NCI-H1417 treated with DMSO at 0.1 percent for 48 hours (cell line): ENCODE results near the gene GALR2.
"Not testable (repeated sequence)": the region's sequence is repeated elsewhere in the genome, so short reads cannot be mapped to it uniquely, and the experiment has no call there.

Experiments used
- DNase-seq: peaks from one replicate; lab custom pipeline; 2025; lab: John Stamatoyannopoulos, UW

Gene GALR2, protein sequence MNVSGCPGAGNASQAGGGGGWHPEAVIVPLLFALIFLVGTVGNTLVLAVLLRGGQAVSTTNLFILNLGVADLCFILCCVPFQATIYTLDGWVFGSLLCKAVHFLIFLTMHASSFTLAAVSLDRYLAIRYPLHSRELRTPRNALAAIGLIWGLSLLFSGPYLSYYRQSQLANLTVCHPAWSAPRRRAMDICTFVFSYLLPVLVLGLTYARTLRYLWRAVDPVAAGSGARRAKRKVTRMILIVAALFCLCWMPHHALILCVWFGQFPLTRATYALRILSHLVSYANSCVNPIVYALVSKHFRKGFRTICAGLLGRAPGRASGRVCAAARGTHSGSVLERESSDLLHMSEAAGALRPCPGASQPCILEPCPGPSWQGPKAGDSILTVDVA

DNA sequence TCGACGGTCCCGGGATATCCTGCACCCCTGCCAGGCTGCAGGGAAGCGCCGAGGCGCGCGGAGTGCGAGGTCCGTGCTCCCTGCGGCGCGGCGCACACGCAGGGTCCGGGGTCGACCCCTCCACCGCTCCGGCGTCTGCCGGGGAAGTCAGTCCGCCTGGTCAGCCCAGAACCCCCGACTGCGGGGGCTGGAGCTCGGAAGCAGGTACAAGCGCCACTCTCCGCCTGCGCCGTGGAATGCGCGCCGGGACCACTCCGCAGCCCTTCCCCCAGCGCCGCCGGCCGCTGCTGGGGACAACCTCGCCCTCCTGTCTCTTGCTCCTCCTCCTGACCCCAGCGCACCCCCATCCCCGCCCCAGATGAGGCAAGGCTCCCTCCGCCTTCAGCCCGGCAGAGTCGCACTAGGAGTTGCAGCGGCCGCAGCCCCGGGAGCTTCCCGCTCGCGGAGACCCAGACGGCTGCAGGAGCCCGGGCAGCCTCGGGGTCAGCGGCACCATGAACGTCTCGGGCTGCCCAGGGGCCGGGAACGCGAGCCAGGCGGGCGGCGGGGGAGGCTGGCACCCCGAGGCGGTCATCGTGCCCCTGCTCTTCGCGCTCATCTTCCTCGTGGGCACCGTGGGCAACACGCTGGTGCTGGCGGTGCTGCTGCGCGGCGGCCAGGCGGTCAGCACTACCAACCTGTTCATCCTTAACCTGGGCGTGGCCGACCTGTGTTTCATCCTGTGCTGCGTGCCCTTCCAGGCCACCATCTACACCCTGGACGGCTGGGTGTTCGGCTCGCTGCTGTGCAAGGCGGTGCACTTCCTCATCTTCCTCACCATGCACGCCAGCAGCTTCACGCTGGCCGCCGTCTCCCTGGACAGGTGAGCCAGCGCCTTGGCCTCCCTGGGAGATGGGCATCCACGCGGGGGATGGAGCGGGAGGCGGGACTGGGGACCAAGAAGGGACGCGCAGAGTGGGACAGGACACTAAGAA, at the start of gene GALR2:
Gene GALR2, plus strand, starts transcription at position 392 of the 974 bp plus-strand sequence. Its CDS starts 103 bp downstream, at position 495.
- no peak for DNase-seq

DNA sequence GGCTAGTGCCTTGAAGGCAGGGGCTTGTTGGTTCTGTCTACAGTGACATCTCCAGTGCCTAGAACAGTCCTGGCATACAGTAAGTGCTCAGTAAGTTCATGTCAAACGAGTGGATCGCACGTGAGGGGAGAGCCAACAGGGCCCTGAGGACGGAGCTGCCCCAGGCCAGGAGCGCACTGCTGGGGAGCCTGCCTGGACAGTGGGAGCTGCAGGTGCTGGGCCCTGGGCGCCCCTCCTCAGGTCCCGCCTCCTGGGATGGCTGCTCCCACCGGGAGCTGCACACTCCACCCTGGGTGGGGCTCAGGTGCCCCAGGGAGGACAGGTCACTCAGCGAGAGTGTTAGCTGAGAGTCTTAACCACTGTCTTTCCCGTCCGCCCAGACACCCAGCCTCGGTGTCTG, 49.3 kb upstream of the GALR2 start:
- no peak for DNase-seq

DNA sequence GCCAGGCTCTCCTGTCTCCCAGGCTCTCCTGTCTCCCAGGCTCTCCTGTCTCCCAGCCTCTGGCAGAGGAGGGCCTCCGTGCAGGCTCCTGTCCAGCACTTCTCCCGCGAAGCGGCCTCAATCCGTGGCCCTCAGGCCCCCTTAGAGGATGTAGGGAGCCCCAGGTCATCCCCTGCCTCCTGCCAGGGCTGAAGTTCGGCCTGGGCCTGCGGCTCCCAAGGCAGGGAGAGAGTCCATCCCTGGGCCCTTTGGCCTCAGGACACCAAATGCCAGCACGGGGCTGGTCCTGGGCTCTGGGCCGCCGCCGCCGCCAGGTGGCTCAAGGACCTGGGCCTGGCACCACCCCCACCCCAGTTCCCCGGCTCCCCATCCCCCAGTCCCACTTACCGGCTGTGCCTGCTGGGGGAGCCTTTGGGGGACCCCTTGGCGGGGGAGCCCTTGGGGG, 47.8 kb upstream of the GALR2 start:
- no peak for DNase-seq

DNA sequence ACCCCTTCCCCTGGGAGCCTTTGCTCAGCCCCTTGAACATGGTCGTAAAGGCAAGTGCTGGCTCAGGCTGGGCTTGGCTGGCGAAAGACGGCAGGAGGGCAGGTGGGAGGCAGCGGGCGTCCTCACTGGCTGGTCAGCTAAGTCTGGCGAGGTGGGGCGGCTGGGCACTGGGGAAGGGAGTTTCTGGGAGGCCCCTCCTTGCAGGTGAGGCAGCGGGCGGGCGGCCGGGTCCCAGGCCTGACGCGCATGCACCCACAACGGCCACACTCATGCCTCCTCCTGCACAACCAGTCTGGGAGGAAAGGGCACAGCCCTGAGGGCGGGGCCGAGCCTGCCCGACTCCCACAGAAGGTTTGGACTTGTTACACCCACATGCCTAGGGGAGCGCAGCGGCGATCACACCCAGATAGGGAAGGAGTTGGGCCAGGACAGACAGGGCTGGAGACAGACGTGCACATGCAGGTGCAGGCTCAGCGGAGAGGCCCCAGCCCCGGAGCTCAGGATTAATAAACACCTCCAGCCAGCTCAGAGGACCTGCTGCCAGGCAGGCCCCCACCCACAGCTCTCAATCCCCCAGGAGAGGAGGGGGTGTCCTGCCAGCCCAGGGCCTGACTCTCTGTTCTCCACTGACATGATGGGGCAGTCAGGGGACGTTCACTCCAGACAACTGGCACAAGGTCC, 47.3 kb upstream of the GALR2 start, which contains the start of gene EVPL:
Gene EVPL, minus strand, starts transcription at position 148 of the 681 bp plus-strand sequence. Its CDS starts 108 bp downstream, at position 40.
- no peak for DNase-seq

DNA sequence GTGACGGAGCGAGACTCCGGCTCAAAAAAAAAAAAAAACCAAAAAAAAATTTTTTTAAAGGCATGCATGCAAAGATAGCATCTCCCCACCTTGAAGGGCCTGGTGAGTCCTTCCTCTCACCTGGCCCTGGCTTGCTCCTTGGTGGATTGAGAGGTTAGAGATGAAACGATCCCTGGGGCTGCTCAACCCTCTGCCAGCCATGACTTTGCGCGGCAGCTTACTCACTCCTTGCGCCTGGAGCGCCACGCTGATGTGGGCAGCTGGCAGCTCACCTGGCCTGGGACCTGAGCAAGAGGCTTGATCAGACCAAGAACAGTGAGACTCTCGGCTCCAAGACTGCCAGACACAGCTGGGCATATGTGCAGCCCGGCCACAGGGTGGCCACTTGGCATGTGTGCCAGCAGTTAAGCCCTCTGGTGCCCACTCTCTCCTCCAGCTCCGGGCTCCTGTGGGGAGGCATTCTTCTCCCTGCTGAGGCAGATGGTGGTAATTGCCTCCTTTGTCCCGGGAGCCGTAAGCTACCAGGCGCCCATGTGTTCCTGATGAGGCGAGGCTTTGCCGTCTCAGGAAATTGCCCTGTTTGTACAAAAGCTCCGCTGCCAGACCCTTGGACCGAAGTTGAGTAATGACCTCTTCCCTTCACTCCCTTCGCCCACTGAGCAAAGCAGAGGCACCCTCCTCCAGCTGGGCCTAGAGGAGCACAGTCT, 42.4 kb upstream of the GALR2 start:
- DNase-seq: peak; percentile 8

DNA sequence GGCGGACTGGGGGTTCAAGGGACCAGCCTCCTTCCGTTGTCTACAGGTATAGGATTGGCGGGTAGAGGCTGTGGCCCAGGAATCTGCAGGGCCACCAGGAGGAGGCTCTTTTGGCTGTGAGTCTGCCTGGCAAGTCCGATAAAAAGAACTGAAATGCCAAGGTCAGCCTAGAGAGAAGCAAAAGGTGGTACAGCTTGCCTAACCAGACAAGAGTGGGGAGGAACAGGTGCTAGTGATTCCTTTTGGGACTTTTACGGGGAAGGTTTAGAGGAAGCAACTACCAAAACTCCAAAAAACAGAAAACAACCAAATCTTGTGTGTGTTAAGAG, 41.8 kb upstream of the GALR2 start:
- no peak for DNase-seq

DNA sequence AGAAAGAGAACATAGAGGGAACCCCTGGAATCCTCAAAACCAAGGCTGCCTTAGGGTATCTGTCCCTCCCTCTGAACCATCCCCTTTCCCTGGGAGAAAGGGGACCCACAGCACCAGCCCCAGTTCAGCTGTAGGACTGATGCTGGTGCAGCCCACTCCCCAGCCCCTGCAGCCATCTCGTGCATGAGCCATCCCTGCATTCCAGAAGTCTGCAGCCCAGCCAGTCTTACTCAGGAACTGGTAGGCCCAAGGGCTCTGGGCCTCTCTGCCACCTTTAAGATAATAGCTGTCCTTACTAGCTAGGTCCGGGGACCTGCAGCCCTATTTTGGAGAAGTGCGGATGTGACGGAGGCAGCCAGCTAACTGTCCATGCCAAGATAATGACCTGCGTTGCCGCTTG, 41.4 kb upstream of the GALR2 start:
- no peak for DNase-seq

DNA sequence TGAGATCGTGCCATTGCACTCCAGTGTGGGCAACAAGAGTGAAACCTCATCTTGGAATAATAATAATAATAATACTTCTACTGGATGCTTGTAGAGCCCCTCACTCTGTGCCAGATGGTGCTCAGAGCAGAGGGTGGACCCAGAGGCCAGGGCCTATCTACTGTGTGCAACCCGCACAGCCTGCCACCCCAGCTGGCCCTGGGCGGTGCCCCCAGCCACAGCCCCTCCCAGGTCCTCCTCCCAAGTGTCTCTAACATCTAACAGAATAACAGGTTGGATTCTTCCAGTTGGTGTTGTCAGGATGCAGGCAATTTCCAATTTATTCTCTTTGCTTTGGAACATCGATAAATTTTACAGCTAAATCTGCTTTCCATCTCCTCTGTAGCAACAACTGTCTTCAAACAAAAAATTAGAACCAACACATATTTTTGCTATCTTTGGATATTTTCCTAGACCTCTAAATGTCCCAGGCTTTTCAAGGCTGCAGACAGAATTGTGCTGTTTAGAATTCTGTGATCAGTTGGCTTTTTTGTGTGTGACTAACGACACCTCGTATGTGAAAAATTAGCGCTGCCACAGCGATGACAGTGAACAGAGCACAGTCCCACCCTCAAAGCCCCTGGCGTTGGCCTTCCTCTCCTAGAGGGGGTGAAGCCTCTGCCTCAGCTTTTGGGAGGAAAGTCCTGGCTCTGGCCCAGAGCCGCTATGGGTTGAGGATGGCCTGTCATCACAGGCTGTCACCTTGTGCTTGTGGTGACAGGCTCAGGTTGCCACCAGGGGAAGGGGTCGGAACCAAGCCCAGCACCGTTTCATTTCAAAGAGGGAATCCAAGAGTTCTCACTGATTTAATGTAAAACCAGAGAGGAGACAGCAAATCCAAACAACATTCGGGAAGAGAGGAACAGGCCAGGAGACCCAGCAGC, 39.9 kb upstream of the GALR2 start:
- DNase-seq: no peak

DNA sequence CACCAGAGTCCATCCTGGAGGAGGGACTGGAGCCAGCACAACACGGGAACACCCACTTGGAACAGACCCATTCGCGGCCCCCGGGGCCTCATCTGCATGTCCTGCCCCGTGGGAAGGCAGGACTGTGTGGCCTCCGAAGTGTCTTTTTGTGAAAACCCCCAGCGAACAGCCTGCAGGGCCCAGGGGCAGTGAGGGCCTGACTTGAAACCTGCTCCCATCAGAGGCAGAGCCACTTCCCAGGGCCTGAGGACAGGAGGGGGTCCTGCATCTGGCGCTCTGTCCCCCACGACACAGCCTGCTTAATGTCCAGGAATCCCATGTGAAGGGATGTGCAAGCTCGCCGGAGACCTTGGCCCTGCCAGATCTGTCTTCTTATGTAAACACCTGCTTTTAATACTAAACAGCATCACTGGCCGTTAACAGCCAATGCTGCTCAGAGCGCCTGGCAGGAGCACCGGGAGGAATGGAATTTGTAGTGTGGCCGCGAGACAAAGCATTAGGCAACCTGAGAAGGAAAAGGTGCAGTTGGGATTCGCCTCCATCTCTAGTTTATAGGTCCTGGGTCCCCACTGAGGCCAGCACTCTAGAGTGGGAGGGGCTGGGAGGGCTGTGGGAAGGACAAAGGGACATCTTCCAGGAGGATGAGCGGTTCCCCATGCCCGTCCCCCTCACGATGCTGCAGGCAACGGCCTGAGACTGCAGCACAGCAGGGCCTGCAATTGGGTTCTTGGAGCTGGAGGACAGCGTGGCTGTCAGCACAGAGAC, 37.9 kb upstream of the GALR2 start:
- DNase-seq: no peak

DNA sequence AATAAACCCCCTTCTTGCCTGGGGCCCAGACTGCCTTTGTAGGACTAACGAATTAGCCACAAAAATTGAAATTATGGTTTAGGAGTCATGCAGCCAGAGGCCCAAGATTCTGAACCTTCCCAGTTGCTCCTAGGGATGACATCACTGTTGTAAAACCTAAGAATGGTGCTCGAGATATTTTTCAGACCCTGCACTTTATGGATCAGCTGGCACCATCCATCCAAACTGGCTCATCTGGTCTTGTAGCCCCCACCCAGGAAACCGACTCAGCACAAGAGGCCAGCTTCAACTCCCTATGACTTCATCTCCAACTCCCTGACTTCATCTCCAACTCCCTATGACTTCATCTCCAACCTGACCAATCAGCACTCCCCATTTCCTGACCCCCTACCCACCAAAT, 36.5 kb upstream of the GALR2 start:
- DNase-seq: no peak

DNA sequence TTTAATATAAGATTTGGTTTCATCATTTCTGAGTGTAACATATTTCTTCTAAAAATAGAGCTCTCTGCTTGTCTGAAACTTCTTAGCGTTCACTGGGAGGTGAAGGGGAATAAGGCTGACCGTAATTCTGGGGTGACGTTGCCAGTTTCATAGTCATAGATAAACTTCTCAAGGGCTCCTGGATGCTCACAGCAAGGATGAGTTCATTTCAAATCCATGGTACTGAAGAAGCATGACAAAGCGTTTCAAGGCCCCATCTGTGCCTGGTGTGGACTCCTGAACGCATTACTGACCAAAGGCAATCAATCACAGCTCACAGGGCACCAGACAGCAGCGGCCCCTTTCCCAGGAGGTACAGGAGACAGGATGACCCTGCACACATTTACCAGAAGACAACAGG, 35.5 kb upstream of the GALR2 start:
- no peak for DNase-seq

DNA sequence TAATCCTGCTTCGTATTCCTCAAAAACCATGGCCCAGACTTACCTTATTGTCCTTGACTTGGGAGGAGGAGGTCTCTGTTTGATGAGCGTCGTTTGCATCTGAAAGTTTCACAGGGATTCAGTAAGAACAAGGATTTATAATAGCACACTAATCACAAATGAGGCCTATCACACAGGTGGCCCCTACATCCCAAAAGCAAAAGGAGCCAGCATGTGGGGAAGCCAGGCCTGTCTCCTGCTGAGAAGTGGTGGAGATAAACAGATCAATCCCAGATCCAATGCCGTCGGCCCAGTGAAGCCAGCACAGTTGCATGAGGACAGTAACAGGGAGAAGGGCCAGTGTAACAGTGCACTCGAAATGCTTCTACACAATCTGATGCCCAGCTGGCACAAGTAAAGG, 34.2 kb upstream of the GALR2 start:
- no peak for DNase-seq

DNA sequence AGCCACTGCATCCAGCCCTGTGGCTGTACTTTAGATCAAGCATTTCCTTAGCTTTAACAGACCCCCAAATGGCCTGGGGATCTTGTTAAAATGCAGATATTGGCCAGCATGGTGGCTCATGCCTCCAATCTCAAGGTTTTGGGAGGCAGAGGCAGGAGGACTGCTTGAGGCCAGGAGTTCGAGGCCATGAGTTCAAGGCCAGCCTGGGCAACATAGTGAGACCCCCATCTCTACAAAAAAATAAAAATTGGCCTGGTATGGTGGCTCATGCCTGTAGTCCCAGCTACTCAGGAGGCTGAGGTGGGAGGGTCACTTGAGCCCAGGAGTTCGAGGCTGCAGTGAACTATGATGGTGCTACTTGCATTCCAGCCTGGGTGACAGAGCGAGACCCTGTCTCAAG, 31.7 kb upstream of the GALR2 start:
- DNase-seq: not testable (repeated sequence)

DNA sequence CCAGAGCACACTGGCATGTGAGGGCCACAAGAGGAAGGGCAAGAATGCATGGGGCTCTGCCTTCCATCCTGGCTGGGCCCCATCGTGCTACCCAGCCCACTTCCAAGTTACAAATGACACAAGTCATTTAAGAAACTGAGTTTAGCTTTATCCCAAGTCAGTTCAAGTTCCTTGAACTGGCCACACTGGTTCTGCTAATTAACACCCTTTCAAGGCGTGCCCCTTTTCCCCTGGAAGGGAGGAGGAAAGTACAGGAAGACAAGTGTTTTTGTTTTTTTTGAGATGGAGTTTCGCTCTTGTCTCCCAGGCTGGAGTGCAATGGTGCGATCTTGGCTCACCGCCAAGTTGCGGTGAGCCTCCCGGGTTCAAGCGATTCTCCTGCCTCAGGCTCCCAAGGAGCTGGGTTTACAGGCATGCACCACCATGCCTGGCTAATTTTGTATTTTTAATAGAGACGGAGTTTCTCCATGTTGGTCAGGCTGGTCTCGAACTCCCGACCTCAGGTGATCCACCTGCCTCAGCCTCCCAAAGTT, 30.0 kb upstream of the GALR2 start:
- DNase-seq: not testable (repeated sequence)

DNA sequence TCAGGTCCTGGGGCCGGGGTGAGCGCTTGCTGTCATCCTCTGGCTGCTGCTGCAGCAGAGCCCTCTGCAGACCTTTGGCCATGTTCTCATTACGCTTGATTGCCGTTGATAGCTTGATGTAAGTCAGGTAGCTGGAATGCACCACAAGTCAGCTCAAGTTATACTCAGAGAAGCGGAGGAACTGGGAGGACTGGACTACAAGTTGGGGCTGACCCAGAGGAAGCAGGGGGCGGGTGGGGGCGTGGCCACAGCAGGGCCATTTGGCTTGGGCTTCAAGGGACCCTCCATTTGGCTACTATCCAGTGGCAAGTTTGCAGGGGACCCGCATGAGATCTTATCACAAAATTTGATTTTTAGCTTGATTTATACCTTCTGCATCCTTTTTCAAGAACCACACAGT, 28.5 kb upstream of the GALR2 start:
- DNase-seq: no peak

DNA sequence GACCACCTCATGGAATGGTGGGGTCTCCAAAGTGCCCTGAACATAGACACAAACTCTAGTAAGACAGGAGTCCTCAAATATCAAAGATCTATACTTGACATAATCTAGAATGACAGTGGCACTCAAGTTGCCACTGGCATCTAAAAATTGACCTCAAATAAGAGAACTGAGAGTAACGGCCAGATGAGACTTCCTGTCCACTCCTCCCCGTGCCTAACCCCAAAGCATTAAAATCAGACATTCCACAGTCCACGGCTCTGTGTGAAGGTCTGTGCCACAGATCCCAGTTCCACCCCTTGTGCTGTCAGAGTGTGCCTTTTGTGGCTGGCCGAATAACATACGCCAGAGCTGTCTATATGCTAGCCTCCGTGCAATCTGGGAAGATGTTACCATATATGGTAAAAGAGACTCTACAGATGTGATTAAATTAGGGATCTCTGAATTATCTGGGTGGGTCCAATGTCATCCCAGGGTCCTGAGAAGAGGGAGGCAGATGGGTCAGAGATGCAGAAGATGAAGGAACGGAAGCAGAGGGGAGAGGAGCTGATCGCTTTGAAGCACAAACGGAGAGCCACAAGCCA, 26.5 kb upstream of the GALR2 start:
- DNase-seq: no peak

DNA sequence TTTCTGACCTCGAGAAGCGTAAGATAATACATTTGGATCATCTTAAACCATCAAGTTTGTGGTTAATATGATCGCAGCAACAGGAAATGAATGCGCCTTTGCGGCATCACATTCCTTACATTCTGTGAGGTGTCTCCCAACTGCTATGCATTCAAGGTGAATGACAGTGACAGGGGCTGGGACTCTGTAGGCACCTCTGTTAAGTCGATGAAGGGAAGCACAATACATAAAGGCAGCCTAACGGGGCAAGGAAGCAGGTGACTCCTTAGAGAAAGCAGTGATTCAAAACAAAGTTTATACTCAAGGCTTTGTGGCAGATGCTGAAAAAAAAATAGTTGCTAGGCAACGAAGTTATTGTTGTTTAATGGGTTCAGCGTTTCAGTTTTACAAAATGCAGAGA, 25.9 kb upstream of the GALR2 start:
- no peak for DNase-seq

DNA sequence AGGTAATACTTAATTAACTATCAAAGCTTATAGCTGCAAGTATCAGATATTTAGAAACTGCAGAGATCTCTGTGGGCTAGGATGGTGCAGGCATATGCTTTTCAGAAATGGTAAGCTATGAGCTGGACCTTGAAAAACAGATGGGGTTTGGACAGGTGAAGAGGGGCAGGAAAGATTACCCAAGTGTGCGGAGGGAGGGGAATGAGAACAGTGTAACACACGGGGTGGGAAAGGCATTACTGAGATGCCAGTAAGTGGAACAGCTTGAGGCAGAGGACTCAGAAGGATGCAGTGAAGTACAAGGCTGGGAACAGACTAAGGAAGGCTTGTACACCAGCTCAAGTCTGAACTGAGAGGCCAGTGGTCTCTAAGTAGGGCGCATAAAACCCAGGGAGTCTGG, 25.3 kb upstream of the GALR2 start:
- DNase-seq: no peak

DNA sequence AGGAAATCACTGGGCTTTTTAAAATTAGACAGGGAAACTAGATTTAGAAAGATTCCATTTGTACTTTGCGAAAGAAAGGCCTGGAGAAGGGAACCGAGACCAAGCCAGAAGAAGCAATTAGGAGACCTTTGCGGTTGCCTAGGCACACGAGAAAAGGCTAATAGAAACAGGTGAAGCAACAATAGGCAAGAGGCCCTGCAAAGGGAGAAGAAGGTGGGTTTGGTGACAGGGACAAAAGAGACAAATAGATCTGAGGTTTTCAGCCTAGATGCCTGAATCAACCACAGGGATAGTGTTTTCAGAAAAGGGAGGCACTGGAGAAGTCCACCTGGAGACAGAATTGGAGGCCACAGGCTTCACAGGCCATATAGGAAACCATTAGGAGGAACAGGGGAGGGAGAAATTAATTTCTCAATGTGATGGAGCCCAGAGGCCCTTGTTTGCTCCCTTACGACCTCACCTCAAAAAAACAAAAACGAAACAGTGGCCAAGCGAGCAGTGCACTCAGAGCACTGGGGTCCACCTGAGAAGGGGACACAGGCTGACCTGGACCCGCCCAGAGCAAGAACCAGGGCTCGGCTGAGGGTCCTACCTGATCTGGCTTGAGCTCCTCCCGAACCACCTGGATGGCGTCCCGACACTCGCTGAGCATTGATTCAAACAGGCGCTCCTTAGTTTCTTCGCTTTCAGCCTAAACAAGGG, 24.6 kb upstream of the GALR2 start:
- no peak for DNase-seq
